ENCODE results near the gene CLIC5. TPM values are rescaled to one million over a fixed set of nuclear protein-coding genes. Genes with fewer than 3 reads are reported as not detected.

CLIC5 gene
- total RNA-seq, 2 donors from 2014 or later, result 2.2 to 2.6 TPM

- TF ChIP-seq, protein P1, sequence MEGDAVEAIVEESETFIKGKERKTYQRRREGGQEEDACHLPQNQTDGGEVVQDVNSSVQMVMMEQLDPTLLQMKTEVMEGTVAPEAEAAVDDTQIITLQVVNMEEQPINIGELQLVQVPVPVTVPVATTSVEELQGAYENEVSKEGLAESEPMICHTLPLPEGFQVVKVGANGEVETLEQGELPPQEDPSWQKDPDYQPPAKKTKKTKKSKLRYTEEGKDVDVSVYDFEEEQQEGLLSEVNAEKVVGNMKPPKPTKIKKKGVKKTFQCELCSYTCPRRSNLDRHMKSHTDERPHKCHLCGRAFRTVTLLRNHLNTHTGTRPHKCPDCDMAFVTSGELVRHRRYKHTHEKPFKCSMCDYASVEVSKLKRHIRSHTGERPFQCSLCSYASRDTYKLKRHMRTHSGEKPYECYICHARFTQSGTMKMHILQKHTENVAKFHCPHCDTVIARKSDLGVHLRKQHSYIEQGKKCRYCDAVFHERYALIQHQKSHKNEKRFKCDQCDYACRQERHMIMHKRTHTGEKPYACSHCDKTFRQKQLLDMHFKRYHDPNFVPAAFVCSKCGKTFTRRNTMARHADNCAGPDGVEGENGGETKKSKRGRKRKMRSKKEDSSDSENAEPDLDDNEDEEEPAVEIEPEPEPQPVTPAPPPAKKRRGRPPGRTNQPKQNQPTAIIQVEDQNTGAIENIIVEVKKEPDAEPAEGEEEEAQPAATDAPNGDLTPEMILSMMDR (IDR thresholded peaks at IDR 0.05), result no peak
These were observed 34.6 kb downstream of the CLIC5 start for GRCh38 chr6:45981046-45981445.

GRCh38 chr6:45979311-45979710 is 36.3 kb downstream of the CLIC5 start:
- ATAC-seq (ENCODE audit: insufficient number of reproducible peaks, low FRiP score, low read depth) (no peak), DNase-seq (ENCODE audit: low spot score) (no peak)
- no peak overlapping the region for H3K27ac ChIP-seq
- no peaks in the 10 kb centered on the region for H3K36me3 ChIP-seq
- no peak overlapping the region for H3K4me3 ChIP-seq
- H3K27me3 ChIP-seq (replicated peaks; ENCODE audit: insufficient read depth), result no peaks in the 10 kb centered on the region
- TF ChIP-seq, protein P1 (IDR thresholded peaks at IDR 0.05), result no peak
- H3K9me3 ChIP-seq, result no peaks in the 10 kb centered on the region
- no peaks in the 10 kb centered on the region for H3K4me1 ChIP-seq (ENCODE audit: control insufficient read depth in 1 of 2, low read depth in 2 of 2)

More at GRCh38 chr6:45981046-45981445, 34.6 kb downstream of the CLIC5 start:
- DNase-seq (ENCODE audit: low spot score) (no peak), ATAC-seq (ENCODE audit: insufficient number of reproducible peaks, low FRiP score, low read depth) (no peak)
- H3K9me3 ChIP-seq, result no peaks in the 10 kb centered on the region
- H3K27me3 ChIP-seq (replicated peaks; ENCODE audit: insufficient read depth), result no peaks in the 10 kb centered on the region
- no peaks in the 10 kb centered on the region for H3K36me3 ChIP-seq
- no peak overlapping the region for H3K27ac ChIP-seq
- H3K4me3 ChIP-seq, result no peak overlapping the region
- H3K4me1 ChIP-seq (ENCODE audit: control insufficient read depth in 1 of 2, low read depth in 2 of 2), result no peaks in the 10 kb centered on the region

GRCh38 chr6:45974596-45974995 is 41.1 kb downstream of the CLIC5 start:
- ATAC-seq (ENCODE audit: insufficient number of reproducible peaks, low FRiP score, low read depth), result no peak
- no peaks in the 10 kb centered on the region for H3K27me3 ChIP-seq (replicated peaks; ENCODE audit: insufficient read depth)
- no peak overlapping the region for H3K27ac ChIP-seq
- H3K4me3 ChIP-seq, result no peak overlapping the region
- no peaks in the 10 kb centered on the region for H3K9me3 ChIP-seq
- no peaks in the 10 kb centered on the region for H3K4me1 ChIP-seq (ENCODE audit: control insufficient read depth in 1 of 2, low read depth in 2 of 2)
- no peaks in the 10 kb centered on the region for H3K36me3 ChIP-seq
- no peak for DNase-seq (ENCODE audit: low spot score)
- TF ChIP-seq, protein P1 (IDR thresholded peaks at IDR 0.05), result no peak

DNA sequence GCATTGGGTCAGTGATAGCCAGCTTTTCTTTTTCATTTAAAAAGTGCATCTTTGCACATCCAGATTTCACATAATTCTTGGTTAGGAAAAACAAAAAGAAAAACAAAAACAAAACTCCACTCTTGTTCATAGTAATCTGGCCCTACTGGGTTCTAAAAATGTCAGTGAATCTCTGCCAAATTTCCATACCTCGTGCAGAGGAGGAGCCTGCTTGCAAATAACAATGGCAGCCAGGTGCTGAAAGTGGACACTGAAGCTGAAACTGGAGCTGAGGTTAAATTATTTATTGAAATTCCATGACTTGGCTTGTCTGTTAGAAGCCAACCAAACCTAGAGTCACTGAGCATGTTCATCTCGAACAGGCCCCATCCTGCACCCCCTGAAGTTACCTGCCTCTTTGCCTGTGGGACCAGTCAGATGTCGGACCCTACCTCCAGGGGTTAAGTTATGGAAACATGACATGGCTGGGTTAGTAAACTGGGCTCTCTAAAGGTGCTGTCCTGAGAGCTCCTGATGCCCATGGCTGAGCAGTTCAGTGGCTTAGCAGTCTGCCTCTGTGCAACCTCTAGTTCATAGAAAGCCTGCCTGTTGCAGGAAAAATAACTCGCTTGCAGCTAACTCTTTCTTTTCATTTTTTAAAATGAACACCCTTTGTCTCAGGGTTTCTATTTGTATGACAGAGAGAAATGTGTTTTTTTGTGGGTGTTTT is 42.7 kb downstream of the CLIC5 start:
- TF ChIP-seq, protein P1 (IDR thresholded peaks at IDR 0.05), result no peak
- Histone ChIP-seq H3K36me3 (no peaks in the 10 kb centered on the region), H3K27ac (no peak overlapping the region), H3K27me3 (replicated peaks; ENCODE audit: insufficient read depth) (no peaks in the 10 kb centered on the region), H3K4me3 (no peak overlapping the region), H3K9me3 (no peaks in the 10 kb centered on the region), H3K4me1 (ENCODE audit: control insufficient read depth in 1 of 2, low read depth in 2 of 2) (no peaks in the 10 kb centered on the region)
- ATAC-seq (ENCODE audit: insufficient number of reproducible peaks, low FRiP score, low read depth) (no peak), DNase-seq (ENCODE audit: low spot score) (no peak)

DNA sequence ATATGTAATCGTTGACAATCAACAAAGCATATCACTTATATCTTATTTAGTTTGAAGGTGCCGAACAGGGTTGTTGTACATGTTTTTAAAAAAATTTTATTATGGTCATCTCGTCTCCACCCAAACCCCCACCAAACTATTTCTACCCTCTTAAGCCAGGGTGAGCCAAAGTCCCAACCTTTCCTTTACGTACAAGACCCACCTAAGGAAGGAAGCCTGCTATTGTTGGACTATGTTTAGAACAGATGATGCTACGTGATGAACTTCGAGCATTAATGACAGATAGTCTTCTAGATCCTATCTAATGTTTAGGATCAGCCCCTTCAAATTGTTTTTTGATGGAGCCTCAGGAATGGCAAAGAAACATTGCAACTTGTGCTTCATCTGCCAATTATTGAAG is 44.4 kb downstream of the CLIC5 start:
- no peaks in the 10 kb centered on the region for H3K27me3 ChIP-seq (replicated peaks; ENCODE audit: insufficient read depth)
- ATAC-seq (ENCODE audit: insufficient number of reproducible peaks, low FRiP score, low read depth) (no peak), DNase-seq (ENCODE audit: low spot score) (no peak)
- TF ChIP-seq, protein P1 (IDR thresholded peaks at IDR 0.05), result no peak
- H3K36me3 ChIP-seq, result no peaks in the 10 kb centered on the region
- no peaks in the 10 kb centered on the region for H3K4me1 ChIP-seq (ENCODE audit: control insufficient read depth in 1 of 2, low read depth in 2 of 2)
- no peak overlapping the region for H3K4me3 ChIP-seq
- H3K27ac ChIP-seq, result no peak overlapping the region
- no peaks in the 10 kb centered on the region for H3K9me3 ChIP-seq

All from thoracic aorta (tissue), 2 donors.